Measurements from ENCODE around the gene MARK4. TPM values are rescaled to one million over a fixed set of nuclear protein-coding genes. Genes with fewer than 3 reads are reported as not detected.

MARK4 gene
- total RNA-seq, 1 experiment from 2014 or later = 44.0 TPM

- H3K27me3 ChIP-seq (replicated peaks; ENCODE audit: insufficient read depth, low read depth, low read length, poor library complexity) = no peaks in the 10 kb centered on the region
- ChIA-PET POLR2A (ENCODE audit: low non-redundant PET) (no interaction called here), CTCF (no interaction called here)
- no peak overlapping the region for H3K27ac ChIP-seq (ENCODE audit: low read depth, low read length, poor library complexity, severe bottlenecking)
- peaks cover 20% of the 10 kb centered on the region for H3K4me1 ChIP-seq (ENCODE audit: insufficient read depth, low read length, poor library complexity, severe bottlenecking)
- DNase-seq (ENCODE audit: low spot score) = no peak
- H3K36me3 ChIP-seq (ENCODE audit: insufficient read depth, low read length, poor library complexity, severe bottlenecking) = peaks cover 13% of the 10 kb centered on the region
- H3K9me3 ChIP-seq (ENCODE audit: low read depth, low read length, poor library complexity, severe bottlenecking) = no peaks in the 10 kb centered on the region
- TF ChIP-seq EZH2 (IDR thresholded peaks at IDR 0.05; ENCODE audit: borderline replicate concordance, low read depth, low read length, poor library complexity, severe bottlenecking) (no peak), CTCF (conservative IDR thresholded peaks at IDR 0.05; ENCODE audit: low read depth, low read length) (no peak)
- intact Hi-C loops (cut with micrococcal nuclease; ENCODE audit: unreplicated experiment) = no loop called here
- no TSS peak for BruUV-seq (replicated peaks)
- H3K4me3 ChIP-seq (ENCODE audit: low read depth, low read length, poor library complexity, severe bottlenecking) = no peak overlapping the region
Measured at GRCh38 chr19:45278087-45278486, 27.0 kb downstream of the MARK4 start.

- TF ChIP-seq EZH2 (IDR thresholded peaks at IDR 0.05; ENCODE audit: borderline replicate concordance, low read depth, low read length, poor library complexity, severe bottlenecking) (no peak), CTCF (conservative IDR thresholded peaks at IDR 0.05; ENCODE audit: low read depth, low read length) (no peak)
- POLR2A ChIA-PET (ENCODE audit: low non-redundant PET) = no interaction called here
- CTCF ChIA-PET = interaction anchor here (0.6 kb wide), 1 partner anchor 215 kb away, joined by 4 read pairs; no protein-coding TSS in a partner anchor
Measured at GRCh38 chr19:45279587-45280192, 28.6 kb downstream of the MARK4 start.

GRCh38 chr19:45280471-45280961, 29.4 kb downstream of the MARK4 start:
- no TSS peak for BruUV-seq (replicated peaks)
- intact Hi-C loops (cut with micrococcal nuclease; ENCODE audit: unreplicated experiment) = no loop called here
- POLR2A ChIA-PET (ENCODE audit: low non-redundant PET) = no interaction called here
- H3K4me1 ChIP-seq (ENCODE audit: insufficient read depth, low read length, poor library complexity, severe bottlenecking) = peaks cover 9% of the 10 kb centered on the region
- TF ChIP-seq EZH2 (IDR thresholded peaks at IDR 0.05; ENCODE audit: borderline replicate concordance, low read depth, low read length, poor library complexity, severe bottlenecking) (no peak), CTCF (conservative IDR thresholded peaks at IDR 0.05; ENCODE audit: low read depth, low read length) (no peak)
- CTCF ChIA-PET = no interaction called here
- peaks cover 10% of the 10 kb centered on the region for H3K36me3 ChIP-seq (ENCODE audit: insufficient read depth, low read length, poor library complexity, severe bottlenecking)
- H3K27ac ChIP-seq (ENCODE audit: low read depth, low read length, poor library complexity, severe bottlenecking) = no peak overlapping the region
- DNase-seq (ENCODE audit: low spot score) = no peak
- no peaks in the 10 kb centered on the region for H3K27me3 ChIP-seq (replicated peaks; ENCODE audit: insufficient read depth, low read depth, low read length, poor library complexity)
- no peak overlapping the region for H3K4me3 ChIP-seq (ENCODE audit: low read depth, low read length, poor library complexity, severe bottlenecking)
- H3K9me3 ChIP-seq (ENCODE audit: low read depth, low read length, poor library complexity, severe bottlenecking) = no peaks in the 10 kb centered on the region

More at GRCh38 chr19:45279587-45280192, 28.6 kb downstream of the MARK4 start:
- H3K4me3 ChIP-seq (ENCODE audit: low read depth, low read length, poor library complexity, severe bottlenecking) = no peak overlapping the region
- no peaks in the 10 kb centered on the region for H3K27me3 ChIP-seq (replicated peaks; ENCODE audit: insufficient read depth, low read depth, low read length, poor library complexity)
- no peak for DNase-seq (ENCODE audit: low spot score)
- intact Hi-C loops (cut with micrococcal nuclease; ENCODE audit: unreplicated experiment) = no loop called here
- peaks cover 10% of the 10 kb centered on the region for H3K36me3 ChIP-seq (ENCODE audit: insufficient read depth, low read length, poor library complexity, severe bottlenecking)
- no TSS peak for BruUV-seq (replicated peaks)
- no peak overlapping the region for H3K27ac ChIP-seq (ENCODE audit: low read depth, low read length, poor library complexity, severe bottlenecking)
- H3K9me3 ChIP-seq (ENCODE audit: low read depth, low read length, poor library complexity, severe bottlenecking) = no peaks in the 10 kb centered on the region
- H3K4me1 ChIP-seq (ENCODE audit: insufficient read depth, low read length, poor library complexity, severe bottlenecking) = peaks cover 14% of the 10 kb centered on the region
